Measurements from ENCODE around the gene C7orf57.

GRCh38 chr7:47990592-47990991 is 44.8 kb upstream of the C7orf57 start:
- TF ChIP-seq REST (IDR thresholded peaks at IDR 0.05; ENCODE audit: insufficient read depth in 1 of 2, low read depth in 2 of 2, low read length in 1 of 2) (no peak), CTCF (IDR thresholded peaks at IDR 0.05) (no peak)
